Ovary (tissue), 9 donors: Measurements from ENCODE around the gene MDM4. TPM values are rescaled to one million over a fixed set of nuclear protein-coding genes. Genes with fewer than 3 reads are reported as not detected.

Source experiments
- DNase-seq, 5 donors: peaks; one replicate each; pipeline ENCODE4 v3.0.0-alpha.2; 2019 to 2020
- H3K27ac ChIP-seq, 2 donors: fragments of 200-600 bp; one replicate each; pipeline versions ENCODE4 v1.5.1 to v1.8.0; 2019 to 2022
- H3K27me3 ChIP-seq: fragments of 200-600 bp; one replicate; pipeline ENCODE4 v1.8.0; 2022
- H3K36me3 ChIP-seq: fragments of 200-600 bp; sonication (generic); one replicate; pipeline ENCODE4 v1.5.1; 2019
- H3K4me1 ChIP-seq: one replicate; pipeline ENCODE4 v1.8.1; 2013; ENCODE audit warnings: mild to moderate bottlenecking, moderate library complexity; ENCODE audit not compliant: insufficient read depth
- H3K4me3 ChIP-seq: fragments of 200-600 bp; sonication (generic); one replicate; pipeline ENCODE4 v1.5.1; 2017
- H3K9me3 ChIP-seq, 2 donors: fragments of 200-600 bp in 1 of 2; sonication (generic) in 1 of 2; one replicate each; pipeline versions ENCODE4 v1.5.1 to v1.8.1; 2013 to 2019; ENCODE audit warnings: mild to moderate bottlenecking in 1 of 2, moderate library complexity in 1 of 2
- CTCF ChIP-seq, 3 donors: fragments of 450-650 bp in 2 of 3; fragments of 200-600 bp in 1 of 3; IDR thresholded peaks; one replicate each; pipeline versions ENCODE4 v1.5.1 to v1.8.0; 2016 to 2022; ENCODE audit warnings: antibody characterized with exemption in 3 of 3, mild to moderate bottlenecking in 1 of 3
- EP300 ChIP-seq: sonication (generic); formaldehyde crosslinking; IDR thresholded peaks from one replicate; pipeline ENCODE4 v1.6.1; 2017; ENCODE audit warnings: antibody characterized with exemption
- POLR2A ChIP-seq: fragments of 450-650 bp; IDR thresholded peaks from one replicate; pipeline ENCODE4 v1.6.1; 2017; ENCODE audit warnings: antibody characterized with exemption, mild to moderate bottlenecking, moderate library complexity
- WGBS, 3 donors: extraction: QIAGEN DNeasy Blood & Tissue Kit in 1 of 3; methylation state at CpG; one replicate each; pipeline versions ENCODE4 v1.1.5 to v1.1.7; 2013 to 2017; 5-methylcytosine and 5-hydroxymethylcytosine counted together
- intact Hi-C, 4 donors: fragments of 100-400 bp; cut with DNase I; formaldehyde crosslinking; loops; one replicate each; pipeline versions ENCODE4 v1.11.0 to v1.15.1; 2022 to 2023
- polyA plus RNA-seq, 2 donors: library from polyadenylated mRNA; stranded (reverse); fragments of 200-250 nt in 1 of 2; fragments of 350-450 nt in 1 of 2; fragmentation: Illumina TruSeq in 1 of 2; extraction: RNeasy Lipid Tissue Mini Kit (QIAGEN cat#74804) in 1 of 2; gene quantifications; one replicate each; pipeline ENCODE4 v1.2.3, GENCODE V29; 2013 to 2014
- total RNA-seq, 7 donors: library from RNA; depleted of rRNA in 2 of 7; stranded (reverse); fragments of >200 nt in 2 of 7; fragmentation: NEBNext Ultra II Directional in 3 of 7; extraction: Animal tissue kit (Norgen Biotek cat#: 25700) in 3 of 7; gene quantifications; one replicate each; pipeline versions ENCODE4 v1.1.0 to v1.2.4, GENCODE V29; 2016 to 2023
- donor health status: DM: no; HTN: no; CAD: no; lungs with moderate emphysema.
- donor health status: DM: no; HTN: no; CAD: no.
- donor health status: Bipolar disorder and iron deficiency.
- donor health status: DM: yes; HTN: yes; CAD: no.
- donor health status: DM: no; HTN: no; CAD: no.
- donor health status: DM: yes; HTN: yes; CAD: no.

Gene MDM4
- total and polyA plus RNA-seq, 9 donors: 10.2 to 113 (median 76.8) TPM

- Histone ChIP-seq H3K27ac (no peak overlapping the region), H3K27me3 (no peaks in the 10 kb centered on the region), H3K36me3 (no peaks in the 10 kb centered on the region), H3K4me1 (no peaks in the 10 kb centered on the region), H3K9me3 (no peaks in the 10 kb centered on the region), H3K4me3 (no peak overlapping the region)
- WGBS, 3 donors: 18 to 25% (median 21%) methylated on average over 13 of the region's 13 CpGs
- intact Hi-C loops: loop anchor here in 2 of 4 donors (10.0 kb wide), 2 partner anchors 199 to 379 kb away; no protein-coding TSS in a partner anchor
- TF ChIP-seq EP300 (no peak), CTCF (IDR thresholded peaks at IDR 0.05) (peak; percentile 15 to 72 (median 56)), POLR2A (no peak)
- DNase-seq: peak in 3 of 5 donors; percentile 32 to 53 (median 44)
These were observed 49.7 kb downstream of the MDM4 start for GRCh38 chr1:204565617-204566582.

DNA sequence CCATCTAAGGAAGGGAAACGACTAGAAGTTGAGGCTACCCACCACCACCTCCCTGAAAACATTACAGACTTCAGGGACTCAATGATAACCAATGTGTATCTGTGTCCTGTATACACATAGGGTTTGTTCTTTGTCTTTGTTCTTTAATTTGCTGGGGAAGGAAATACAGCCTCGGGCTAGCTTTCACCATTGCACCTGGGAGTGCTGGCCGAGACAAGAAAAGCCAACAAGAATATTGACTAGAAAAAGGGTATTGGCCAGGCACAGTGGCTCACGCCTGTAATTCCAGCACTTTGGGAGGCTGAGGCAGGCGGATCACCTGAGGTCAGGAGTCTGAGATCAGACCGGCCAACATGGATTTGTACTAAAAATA, 50.4 kb downstream of the MDM4 start:
- Histone ChIP-seq H3K27ac (no peak overlapping the region), H3K36me3 (no peaks in the 10 kb centered on the region), H3K4me3 (no peak overlapping the region), H3K27me3 (no peaks in the 10 kb centered on the region), H3K9me3 (no peaks in the 10 kb centered on the region), H3K4me1 (no peaks in the 10 kb centered on the region)
- DNase-seq: no peak
- WGBS, 3 donors: 85 to 89% (median 89%) methylated on average over 6 of the region's 6 CpGs
- TF ChIP-seq CTCF (IDR thresholded peaks at IDR 0.05): no peak
- TF ChIP-seq POLR2A: no peak
- TF ChIP-seq EP300: no peak
- intact Hi-C loops: loop anchor here in 2 of 4 donors (10.0 kb wide), 2 partner anchors 198 to 378 kb away; no protein-coding TSS in a partner anchor

GRCh38 chr1:204567071-204567470, 50.9 kb downstream of the MDM4 start:
- DNase-seq: no peak
- no peaks in the 10 kb centered on the region for H3K36me3 ChIP-seq
- WGBS, 3 donors: 85 to 90% (median 90%) methylated on average over 5 of the region's 5 CpGs
- H3K27me3 ChIP-seq: no peaks in the 10 kb centered on the region
- no peak for TF ChIP-seq CTCF (IDR thresholded peaks at IDR 0.05)
- TF ChIP-seq EP300: no peak
- no peak for TF ChIP-seq POLR2A
- no peak overlapping the region for H3K4me3 ChIP-seq
- no peak overlapping the region for H3K27ac ChIP-seq
- no peaks in the 10 kb centered on the region for H3K9me3 ChIP-seq
- intact Hi-C loops: loop anchor here in 2 of 4 donors (10.0 kb wide), 2 partner anchors 198 to 378 kb away; no protein-coding TSS in a partner anchor
- H3K4me1 ChIP-seq: no peaks in the 10 kb centered on the region

DNA sequence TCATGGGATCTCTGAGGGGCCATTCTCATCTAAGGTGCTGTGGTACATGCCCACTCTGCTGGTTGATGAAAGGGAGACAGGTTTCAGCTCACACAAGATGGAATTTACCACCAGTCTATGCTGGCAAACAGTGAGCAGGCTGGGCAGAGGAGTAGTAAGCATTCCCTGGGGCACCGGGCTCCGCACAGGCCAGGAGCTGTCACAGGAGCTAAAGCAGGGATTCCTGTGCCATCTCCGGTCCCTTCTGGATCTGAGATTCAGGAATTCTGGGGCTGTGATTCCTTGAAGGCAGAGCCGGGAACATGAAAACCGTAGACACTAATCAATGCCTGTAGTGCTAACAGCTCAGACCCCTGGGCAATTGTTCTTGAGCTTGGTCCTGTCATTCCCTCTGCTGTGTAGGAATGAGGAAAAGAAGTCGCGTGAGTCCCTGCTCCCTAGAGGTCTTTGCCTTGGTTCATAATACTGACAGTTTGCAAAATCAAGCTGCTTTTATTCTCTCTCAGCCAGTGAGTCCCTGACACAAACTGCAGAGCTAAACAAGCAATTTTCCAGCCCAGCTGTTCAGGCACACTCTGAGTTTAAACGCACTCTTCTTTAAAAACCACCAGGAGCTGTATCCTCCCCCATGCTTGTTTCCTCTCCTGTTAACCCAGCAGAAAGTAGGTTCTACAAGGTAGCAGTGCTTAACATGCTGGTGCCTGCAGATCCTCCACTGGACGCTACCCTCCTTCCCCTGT, 52.5 kb downstream of the MDM4 start:
- Histone ChIP-seq H3K36me3 (no peaks in the 10 kb centered on the region), H3K27me3 (no peaks in the 10 kb centered on the region), H3K9me3 (no peaks in the 10 kb centered on the region), H3K4me1 (no peaks in the 10 kb centered on the region), H3K4me3 (no peak overlapping the region), H3K27ac (no peak overlapping the region)
- 38 to 69% (median 46%) methylated on average over 9 of the region's 9 CpGs for WGBS, 3 donors
- no peak for DNase-seq
- intact Hi-C loops: loop anchor here in 3 of 4 donors (2.0 to 10.0 kb wide), 3 partner anchors 196 to 376 kb away; no protein-coding TSS in a partner anchor
- no peak for TF ChIP-seq CTCF (IDR thresholded peaks at IDR 0.05)
